Activated CD4-positive, alpha-beta T cell treated with anti-CD3 and anti-CD28 coated beads, Interleukin-2, Interleukin-6, amounts not matched to agents 100 ng/mL and 50 ng/mL, durations not matched to agents 16 hours and 8 hours (primary cell): Measurements from ENCODE around the gene SSNA1.
"Not testable (repeated sequence)": the region's sequence is repeated elsewhere in the genome, so short reads cannot be mapped to it uniquely, and the experiment has no call there.

Source experiments
- DNase-seq: peaks from one replicate; pipeline ENCODE4 v3.0.0-alpha.2; 2020

Gene SSNA1

DNA sequence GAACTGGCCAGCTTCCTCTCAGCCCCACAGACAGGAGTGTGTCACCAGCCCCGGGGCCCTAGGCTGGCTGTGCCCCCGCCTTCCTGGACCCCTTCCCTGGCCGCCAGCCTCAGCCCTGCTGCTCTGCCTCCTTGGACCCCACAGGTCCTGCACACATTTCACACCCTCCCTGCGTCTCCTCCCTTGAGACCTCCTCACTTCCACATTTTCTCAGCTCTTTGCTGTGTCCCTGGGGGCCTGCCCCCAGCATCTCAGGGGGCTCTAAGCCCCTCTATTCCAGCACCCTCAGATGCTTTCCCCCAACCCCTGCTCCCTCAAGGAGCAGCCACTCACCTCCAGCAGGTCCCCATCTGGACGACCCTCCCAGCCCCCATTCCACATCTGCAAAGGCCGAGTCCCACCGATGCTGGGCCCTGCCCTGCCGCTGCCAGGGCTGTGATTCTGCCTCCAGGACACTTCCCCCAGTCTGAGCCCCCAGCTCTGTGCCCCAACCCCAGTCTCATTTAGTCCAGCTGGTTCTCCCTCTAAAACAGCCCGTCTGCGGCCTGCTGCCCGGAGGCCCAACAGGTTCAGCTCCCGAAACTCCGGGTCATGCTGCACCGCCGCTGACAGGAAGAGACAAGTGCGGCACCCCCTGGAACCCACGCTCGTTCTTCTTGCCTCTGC lies 46.4 kb downstream of the SSNA1 start:
- no peak for DNase-seq

DNA sequence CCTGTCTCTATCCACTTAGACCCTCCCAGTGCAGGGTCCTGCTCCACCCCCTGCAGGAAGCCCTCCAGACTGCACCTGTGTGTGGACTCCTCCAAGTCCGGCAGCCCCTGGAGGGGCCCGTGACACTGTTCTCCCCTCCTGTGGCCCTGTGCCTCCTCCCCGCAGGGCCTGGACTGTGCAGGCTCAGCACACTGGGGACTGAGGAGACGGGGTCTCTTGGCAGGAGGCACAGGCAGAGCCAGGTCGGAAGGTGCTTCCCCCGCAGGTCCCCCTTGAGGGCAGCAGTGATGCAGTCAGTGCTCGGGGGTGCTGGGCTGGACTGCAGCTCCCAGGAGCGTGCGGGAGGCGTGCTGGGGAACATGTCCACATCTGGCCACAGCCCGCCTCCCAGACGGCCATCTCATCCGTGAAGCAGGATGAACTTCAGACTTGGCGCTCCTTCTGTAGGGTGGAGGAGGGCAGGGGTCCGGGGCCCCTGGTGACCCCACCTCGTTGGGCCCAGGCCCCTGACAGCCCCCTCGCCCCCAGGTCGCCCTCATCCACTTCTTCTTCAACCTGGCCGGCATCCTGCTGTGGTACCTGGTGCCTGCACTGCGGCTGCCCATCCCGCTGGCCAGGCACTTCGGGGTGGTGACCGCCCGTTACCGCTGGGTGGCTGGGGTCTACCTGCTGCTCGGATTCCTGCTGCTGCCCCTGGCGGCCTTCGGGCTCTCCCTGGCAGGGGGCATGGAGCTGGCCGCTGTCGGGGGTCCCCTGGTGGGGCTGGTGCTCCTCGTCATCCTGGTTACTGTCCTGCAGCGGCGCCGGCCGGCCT lies 47.2 kb downstream of the SSNA1 start:
- no peak for DNase-seq

DNA sequence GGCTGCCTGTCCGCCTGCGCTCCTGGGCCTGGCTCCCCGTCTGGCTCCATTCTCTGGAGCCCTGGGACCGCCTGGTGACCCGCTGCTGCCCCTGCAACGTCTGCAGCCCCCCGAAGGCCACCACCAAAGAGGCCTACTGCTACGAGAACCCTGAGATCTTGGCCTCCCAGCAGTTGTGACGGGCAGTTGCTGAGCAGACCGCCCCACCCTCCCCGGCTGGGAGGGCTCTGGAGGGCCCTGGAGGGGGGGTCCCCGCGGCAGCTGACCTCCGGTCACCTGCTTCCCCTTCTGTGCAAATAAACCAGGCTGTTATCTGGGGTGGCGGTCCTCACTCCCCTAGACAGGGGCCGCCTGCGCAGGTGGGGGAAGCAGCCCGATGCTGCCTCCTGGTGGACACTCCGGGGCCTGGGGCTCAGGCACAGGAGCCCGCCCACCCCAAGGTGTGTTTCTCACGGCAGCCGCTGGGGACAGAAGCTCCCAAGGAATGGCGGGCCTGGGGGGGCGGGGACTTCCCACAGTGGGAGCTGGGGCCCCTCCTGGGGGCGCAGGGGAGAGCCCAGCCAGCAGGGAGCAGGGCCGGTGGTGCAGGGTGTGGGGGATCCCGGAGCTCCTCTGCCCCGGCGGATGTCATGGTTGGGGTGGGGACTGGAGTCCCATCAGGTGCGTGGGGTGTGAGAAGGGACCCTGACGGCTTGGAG lies 47.9 kb downstream of the SSNA1 start:
- DNase-seq = peak; percentile 93

DNA sequence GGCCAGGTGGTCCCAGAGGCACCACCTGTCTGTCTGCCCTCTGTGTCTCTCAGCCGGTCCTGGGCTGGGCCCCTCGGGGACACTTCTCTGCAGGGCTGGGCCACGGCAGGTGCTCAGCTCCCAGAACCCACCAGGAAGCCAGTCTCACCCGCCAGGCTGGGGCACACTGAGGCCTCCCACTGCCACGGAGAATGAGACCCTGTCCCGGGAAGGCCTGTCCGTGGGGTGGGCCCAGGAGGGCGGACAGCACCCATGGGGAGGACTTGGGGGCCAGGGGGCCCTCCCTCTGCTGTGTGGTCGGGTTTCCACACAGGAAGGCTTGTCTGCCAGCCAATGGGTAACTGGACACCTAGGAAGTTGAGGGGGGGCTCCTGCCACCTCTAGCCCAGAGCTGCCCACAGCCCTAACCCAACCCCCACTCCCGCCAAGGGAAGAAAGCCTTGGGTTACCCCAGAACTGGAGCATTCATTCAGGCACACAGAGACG lies 48.5 kb downstream of the SSNA1 start:
- DNase-seq = no peak

DNA sequence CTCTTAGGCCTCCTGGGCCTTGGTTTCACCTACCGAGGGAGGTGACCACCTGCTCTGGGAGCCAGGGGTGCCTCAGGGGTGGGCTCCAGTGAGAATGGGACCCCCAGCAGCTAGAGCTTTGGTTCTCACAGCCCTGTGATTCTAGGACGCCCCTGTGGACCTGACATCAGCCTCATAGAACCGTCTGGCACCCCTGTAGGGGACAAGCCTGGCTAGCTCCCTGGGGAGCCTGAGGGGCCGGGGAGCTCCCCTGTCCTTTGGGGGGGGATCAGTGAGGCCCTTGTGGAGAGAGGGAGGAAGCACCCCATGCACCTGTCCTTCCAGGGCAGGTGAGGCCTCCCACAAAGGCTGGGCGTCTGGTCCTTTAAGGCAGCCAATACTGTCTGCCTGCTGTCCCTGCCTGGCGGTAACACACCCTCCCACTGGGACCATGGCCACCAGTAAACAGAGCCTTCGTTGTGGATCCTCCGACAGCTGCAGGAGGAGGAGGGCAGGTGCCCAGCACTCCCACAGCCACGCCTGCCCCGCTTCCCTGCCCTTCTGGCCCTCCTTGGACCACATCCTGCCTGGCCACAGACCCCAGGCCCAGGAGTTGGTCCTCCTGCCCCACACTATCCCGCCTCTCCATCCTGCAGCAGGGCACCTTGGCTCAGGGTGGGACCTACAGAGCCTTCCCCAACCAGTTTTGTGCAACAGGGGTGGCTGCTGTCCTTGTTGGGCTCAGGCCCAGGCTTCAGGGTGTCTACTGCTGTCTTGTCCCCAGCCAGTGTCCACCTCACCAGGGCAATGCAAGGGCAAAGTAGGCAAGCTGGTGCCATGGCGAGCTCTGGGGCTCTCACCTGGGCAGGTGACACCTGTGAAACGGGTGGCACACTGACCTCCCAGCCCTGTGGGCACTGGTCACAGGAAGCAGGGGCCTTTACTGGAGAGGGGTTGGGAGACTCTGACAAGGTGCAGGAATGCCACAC lies 49.6 kb downstream of the SSNA1 start:
- DNase-seq = no peak

DNA sequence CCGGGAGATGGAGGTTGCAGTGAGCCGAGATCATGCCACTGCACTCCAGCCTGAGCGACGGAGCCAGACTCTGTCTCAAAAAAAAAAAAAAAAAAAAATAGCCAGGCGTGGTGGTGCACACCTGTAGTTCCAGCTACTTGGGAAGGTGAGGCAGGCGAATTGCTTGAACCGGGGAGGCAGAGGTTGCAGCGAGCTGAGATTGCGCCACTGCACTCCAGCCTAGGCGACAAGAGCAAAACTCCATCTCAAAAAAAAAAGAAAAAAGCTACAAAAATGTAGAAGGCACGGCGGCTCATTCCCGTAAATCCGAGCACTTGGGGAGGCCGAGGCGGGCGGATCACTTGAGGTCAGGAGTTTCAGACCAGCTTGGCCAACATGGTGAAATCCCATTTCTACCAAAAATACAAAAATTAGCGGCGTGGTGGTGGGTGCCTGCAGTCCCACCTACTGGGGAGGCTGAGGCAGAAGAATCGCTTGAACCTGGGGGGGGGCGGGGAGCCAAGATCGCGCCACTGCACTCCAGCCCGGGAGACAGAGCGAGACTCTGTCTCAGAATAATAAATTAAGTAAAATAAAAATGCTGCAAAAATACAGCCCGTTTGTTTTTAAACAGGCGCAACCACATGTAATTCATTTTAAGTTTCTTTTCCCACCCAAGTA lies 51.2 kb downstream of the SSNA1 start:
- DNase-seq = not testable (repeated sequence)
